AML-193 (cell line): ENCODE results near the gene NEK6.
"Not testable (repeated sequence)": the region's sequence is repeated elsewhere in the genome, so short reads cannot be mapped to it uniquely, and the experiment has no call there.

ENCODE experiments used
- DNase-seq, 2 experiments: peaks; one replicate each; lab custom pipeline; 2025; lab: John Stamatoyannopoulos, UW

Gene NEK6

DNA sequence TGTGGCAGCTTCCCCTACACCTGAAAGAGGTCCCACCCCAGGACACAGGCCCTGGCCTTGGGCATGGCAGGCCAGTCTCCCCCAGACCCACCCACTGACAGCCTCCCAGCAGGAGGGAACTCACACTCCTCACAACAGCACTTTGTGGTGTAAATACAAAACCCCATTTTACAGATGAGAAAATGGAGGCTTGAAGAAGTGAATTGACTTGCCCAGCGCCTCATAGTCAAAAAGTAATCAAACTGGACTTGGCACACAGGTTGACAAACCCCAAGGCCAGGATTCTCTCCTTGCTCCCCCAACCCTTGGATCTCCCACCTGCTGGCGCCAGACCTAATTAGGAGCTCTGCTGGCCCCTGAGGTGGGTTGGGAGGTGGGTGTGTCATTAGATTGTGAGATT is 29.2 kb upstream of the NEK6 start:
- no peak for DNase-seq

- no peak for DNase-seq
These were observed 26.5 kb upstream of the NEK6 start for GRCh38 chr9:124231095-124231737.

DNA sequence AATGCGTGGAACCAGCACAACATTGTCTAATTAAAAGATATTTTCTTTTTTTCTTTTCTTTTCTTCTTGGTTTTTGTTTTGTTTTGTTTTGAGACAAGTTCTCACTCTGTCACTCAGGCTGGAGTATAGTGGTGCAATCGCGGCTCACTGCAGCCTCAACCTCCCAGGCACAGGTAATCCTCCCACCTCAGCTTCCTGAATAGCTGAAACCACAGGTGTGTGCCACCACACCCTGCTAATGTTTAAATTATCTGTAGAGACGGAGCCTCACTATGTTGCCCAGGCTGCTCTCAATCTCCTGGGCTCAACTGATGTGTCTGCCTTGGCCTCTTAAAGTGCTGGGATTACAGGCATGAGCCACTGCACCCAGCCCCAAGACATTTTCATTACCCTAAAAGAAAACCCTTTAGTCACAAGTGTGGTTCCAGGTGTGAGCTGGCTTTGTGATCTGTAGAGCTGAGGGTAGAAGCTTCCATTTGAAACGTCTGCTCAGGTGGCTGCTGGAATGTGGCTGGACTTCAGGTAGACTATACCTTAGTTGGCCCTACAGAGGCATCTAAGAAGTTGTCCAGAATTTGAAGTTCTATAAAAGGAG is 19.1 kb upstream of the NEK6 start:
- DNase-seq, result no peak

GRCh38 chr9:124239249-124240073 is 18.3 kb upstream of the NEK6 start:
- DNase-seq, result peak; percentile 56 to 64

DNA sequence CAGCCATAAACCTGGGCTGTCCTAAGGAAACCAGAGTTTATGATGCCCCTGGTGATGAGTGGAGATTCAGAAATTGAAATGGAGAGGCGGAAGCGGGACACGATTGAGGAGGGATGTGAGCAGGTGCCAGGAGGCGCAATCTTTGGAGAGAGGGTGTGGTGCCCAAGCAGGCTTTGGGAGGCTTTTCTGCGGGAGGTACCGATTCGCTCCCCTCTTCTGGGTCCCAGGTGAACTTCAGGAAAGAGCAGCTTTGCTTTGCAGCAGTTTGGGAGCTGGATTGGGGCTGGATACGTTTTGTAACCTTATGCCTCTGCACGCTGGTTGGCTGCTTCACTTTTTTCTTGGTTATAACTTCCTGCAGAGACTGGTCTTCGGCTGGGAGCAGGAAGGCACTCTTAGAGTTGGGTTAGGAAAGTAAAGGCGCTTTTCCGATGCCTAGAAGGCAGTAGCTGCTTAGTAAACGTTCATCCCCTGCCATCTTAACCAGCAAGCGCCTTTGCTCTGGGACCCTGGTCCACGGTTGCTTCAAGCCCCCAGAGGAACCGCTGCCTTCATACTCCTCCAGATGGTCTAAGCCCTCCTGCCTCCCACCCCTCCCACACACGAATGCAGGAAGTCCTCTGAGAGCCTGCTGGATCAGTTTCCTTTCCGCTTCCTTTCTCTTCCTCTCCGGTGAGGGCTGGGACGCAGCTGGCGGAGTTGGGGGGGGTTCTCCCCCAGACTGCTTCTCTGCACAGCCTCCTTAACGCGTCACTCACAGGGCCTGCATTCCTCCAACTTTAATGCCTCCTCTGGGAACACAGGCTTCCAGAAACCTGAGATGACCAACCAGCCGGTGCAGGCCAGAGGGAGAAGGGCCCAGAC is 15.2 kb upstream of the NEK6 start:
- DNase-seq, result peak; percentile 16 to 40

- not testable (repeated sequence) for DNase-seq
These were observed 10.4 kb upstream of the NEK6 start for GRCh38 chr9:124247393-124247792.

GRCh38 chr9:124248066-124248465 is 9.7 kb upstream of the NEK6 start:
- DNase-seq, result no peak

- no peak for DNase-seq
These were observed 8.8 kb upstream of the NEK6 start for GRCh38 chr9:124248960-124249359.

- no peak for DNase-seq
These were observed 6.5 kb upstream of the NEK6 start for GRCh38 chr9:124251204-124251603.

DNA sequence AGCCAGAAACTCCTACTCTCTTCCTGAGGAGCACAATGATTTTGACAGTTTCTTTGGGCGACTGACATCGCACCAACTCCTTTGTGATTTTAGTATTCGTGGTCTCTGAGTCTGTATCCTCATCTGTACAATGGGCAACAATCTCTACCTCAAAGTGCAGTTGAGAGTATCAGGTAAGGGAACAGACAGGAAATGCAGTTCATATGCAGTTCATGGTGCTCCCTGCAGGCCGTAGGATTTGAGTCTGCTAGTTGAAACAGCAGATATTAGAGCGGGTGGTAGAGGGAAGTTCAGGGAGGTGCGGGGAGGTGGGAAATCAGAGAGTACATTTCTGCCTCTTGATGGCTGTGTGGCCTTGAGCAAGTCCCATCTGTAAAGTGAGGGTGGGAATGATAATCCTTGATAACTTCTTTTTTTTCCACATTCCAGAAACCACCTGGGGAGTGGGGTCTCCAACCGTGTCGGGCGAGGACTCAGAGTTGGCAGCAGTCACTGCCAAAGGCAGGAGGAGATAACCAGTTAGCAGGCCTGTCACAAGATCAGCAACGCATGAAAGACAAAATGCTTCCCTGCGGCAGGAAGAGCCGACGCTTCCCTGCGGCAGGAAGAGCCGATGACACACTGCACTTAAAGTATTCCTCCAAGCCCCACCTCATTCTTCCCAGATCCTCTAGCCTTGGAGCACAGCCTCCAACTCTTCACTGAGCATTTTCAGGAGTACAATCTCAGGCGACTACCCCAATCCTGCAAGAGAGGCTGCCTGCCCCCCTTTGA is 6.0 kb upstream of the NEK6 start:
- DNase-seq, result no peak

DNA sequence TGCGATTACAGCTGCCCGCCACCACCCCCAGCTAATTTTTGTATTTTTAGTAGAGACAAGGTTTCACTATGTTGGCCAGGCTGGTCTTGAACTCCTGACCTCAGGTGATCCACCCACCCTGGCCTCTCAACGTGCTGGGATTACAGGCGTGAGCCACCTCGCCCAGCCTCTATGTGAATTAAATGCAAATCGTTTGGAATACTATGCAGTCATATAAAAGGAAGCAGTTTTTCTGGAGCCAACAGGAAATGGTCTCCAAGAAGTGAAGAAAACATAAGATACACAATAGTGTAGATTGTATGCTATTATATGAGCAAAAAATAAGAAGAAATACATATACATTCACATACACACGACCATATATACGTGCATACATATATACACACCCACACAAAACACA is 4.9 kb upstream of the NEK6 start:
- not testable (repeated sequence) for DNase-seq

- no peak for DNase-seq
These were observed 3.5 kb upstream of the NEK6 start for GRCh38 chr9:124254261-124254682.

- DNase-seq, result no peak
These were observed 2.5 kb upstream of the NEK6 start for GRCh38 chr9:124255222-124255621.

DNA sequence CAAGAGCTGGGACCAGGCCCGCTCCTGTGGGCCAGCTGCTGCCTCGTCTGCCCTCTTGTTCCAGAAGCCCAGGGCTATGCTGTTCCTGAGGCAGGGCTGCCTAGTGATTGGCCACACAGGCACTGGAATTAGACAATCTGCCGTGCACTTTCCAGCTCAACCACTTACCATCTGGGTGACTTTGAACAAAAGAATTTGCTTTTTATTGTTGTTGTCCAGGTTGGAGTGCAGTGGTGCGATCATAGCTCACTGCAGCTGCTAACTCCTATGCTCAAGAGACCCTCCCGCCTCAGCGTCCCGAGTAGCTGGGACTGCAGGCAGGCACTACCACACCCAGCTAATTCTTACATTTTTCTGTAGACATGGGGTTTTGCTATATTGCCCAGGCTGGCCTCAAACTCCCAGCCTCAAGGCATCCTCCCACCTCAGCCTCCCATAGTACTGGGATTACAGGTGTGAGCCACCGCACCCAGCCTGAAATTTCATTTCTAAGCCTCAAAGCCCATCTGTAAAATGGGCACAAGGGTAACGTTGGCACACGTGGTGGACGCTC is 1.2 kb upstream of the NEK6 start:
- no peak for DNase-seq

DNA sequence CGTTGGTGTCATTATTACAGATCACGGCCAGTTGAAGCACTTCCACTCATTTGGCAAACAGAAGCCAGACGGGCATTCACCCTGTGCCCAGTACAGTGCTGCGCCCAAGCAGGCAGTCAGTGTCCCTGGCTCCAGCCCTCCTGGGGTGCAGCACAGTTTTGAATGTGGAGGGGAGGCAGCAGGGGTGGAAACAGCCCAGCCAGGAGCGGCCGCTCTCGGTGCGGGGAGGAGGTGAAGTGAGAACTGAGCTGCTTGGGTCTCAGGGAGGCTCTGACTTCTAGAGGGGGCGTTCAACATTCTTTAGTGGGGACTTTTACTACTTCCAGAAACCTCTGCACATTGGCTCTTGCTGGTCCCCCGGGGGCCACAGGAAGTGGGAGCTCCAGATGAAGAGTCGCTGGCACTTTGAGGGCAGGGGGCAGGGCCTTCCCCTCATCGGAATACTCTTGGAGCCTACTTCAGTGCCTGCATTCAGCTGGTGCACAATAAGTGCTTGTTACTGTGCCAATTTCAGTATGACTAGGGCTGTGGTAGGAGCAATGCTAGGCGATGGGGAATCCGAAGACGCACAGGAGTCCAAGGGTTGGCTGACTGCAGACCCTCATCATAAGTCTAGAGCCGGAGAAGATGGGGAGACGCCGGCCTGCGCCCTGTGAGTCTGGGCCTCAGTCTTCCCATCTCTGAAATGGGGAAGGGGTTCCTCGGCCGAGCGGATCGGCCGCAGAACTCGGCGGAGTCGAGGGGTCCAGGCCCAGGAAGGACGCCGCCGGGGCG is 492 bp upstream of the NEK6 start:
- DNase-seq, result no peak

GRCh38 chr9:124258607-124259157 is 933 bp downstream of the NEK6 start:
- DNase-seq, result no peak

DNA sequence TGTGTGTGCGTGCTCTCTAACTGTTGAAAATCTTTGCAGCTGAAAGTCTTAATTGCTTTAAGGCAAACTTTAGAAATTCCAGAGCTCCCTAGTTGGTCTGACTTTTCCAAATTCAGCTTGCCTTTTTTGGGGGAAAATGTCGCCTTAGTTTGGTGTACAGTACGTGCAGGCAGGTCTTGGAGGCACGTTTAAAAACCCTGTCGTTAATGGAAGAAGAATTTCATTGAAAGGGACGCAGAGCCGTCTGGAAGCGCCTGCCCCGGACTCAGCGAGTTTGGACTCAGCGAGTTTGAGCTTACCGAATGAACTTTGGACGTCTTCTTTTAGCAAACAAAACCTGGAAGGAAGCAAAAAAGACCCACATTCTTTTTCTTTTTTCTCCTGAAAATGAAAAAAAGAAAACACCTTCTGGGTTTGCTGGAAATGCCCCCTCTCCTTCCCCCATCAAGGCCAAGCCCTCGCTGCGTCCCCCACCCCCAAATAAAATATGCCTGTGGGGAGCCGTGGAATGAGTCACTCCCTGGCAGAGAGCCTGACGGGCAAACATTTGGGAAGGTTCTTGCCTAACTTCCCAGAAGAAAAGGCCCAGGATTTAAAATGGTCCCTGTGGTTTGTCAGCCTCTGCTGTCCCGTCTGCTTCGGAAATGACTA is 1.5 kb downstream of the NEK6 start:
- peak in 1 of 2 experiments; percentile 50 for DNase-seq

DNA sequence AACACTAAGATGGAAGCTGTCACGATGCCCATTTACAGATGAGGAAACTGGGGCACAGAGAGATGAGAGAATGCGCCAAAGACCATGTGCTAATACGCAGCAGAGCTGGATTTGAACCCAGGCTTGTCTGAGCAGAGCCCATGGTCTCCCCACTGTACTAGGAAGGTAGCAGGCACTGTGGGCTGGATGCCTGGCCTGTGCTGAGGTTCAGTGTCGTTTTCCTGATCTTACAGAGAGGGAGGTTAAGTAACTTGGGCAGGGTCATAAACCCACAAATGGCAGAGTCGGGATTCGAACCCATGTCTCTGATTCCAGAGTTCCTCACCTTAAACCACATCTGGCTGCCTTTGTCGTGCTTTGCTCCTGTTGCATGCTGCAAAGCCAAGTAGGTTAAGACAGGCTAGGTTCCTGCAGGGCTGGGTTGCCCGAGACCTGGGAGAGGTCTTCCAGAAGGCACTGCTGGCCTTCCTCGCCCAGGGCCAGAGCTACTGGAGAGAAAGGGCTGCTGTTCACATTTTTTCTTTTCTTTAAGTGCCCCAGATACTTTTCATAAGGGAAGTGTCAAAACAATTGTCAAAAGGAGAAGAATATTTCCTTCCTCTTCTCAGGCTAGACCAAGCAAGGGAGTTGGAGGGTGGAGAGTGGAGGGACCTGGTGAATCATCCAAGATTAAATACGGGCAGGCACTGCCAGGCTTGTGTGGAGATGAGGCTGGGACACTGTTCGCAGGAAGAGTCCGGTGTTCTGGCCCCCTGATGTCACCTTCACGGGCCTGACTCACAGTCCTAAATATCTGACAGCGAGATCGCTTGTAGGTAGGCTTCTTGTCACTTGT is 3.2 kb downstream of the NEK6 start:
- DNase-seq, result peak; percentile 88 to 94
